Measurements from ENCODE around the gene CD2BP2. TPM values are rescaled to one million over a fixed set of nuclear protein-coding genes. Genes with fewer than 3 reads are reported as not detected.

The CD2BP2 gene
- total and polyA plus RNA-seq, 2 donors (not counting 1 experiment from before 2014, with no cell fraction given): 26.1 to 80.1 TPM

GRCh38 chr16:30377050-30377811 is 22.1 kb upstream of the CD2BP2 start:
- 45% methylated on average over 27 of the region's 29 CpGs for WGBS (ENCODE audit: insufficient coverage)
- Mint-ChIP-seq H3K27ac (peak overlapping the region; percentile 100), H3K9me3 (ENCODE audit: insufficient read depth) (no peaks in the 10 kb centered on the region), H3K4me1 (peaks cover 45% of the 10 kb centered on the region), H3K4me3 (peak overlapping the region; percentile 94), H3K27me3 (no peaks in the 10 kb centered on the region)
- Histone ChIP-seq H4K20me1 (ENCODE audit: control insufficient read depth, insufficient read depth, low read length, poor library complexity, severe bottlenecking) (no peaks in the 10 kb centered on the region), H3K4me3 (ENCODE audit: control extremely low read depth in 1 of 5, extremely low read depth in 1 of 5, insufficient read depth in 1 of 5, low read depth in 2 of 5, low read length in 4 of 5) (peak overlapping the region in 4 of 5 experiments; percentile 56 to 87 (median 70)), H3K4me2 (replicated peaks; ENCODE audit: low read depth, low read length, poor library complexity, severe bottlenecking) (peak overlapping the region; percentile 100), H3K9ac (ENCODE audit: low read length) (peak overlapping the region; percentile 99), H3K9me3 (ENCODE audit: control extremely low read depth in 1 of 3, control insufficient read depth in 2 of 3, insufficient read depth in 1 of 3, low read length in 2 of 3) (peaks cover 0 to 2% (median 0%) of the 10 kb centered on the region in 3 donors), H3K27ac (ENCODE audit: low read length in 2 of 2) (peak overlapping the region; percentile 97 to 100), H3K27me3 (replicated peaks in 1 of 4; ENCODE audit: control extremely low read depth in 1 of 4, control insufficient read depth in 3 of 4, insufficient read depth in 4 of 4, low read length in 3 of 4) (no peaks in the 10 kb centered on the region), H2AFZ (ENCODE audit: insufficient read depth, low read depth, low read length, poor library complexity, severe bottlenecking) (peak overlapping the region; percentile 75), H3K79me2 (ENCODE audit: control insufficient read depth, insufficient read depth, low read length) (peaks cover 38% of the 10 kb centered on the region), H3K36me3 (replicated peaks in 1 of 2; ENCODE audit: control extremely low read depth in 1 of 2, control insufficient read depth in 1 of 2, extremely low read depth in 1 of 2, insufficient read depth in 2 of 2, low read length in 1 of 2) (peaks cover 0 to 2% of the 10 kb centered on the region in 2 experiments), H3K4me1 (ENCODE audit: control insufficient read depth in 2 of 2, insufficient read depth in 2 of 2, low read length in 2 of 2) (peaks cover 23 to 52% of the 10 kb centered on the region in 2 donors)
- DNase-seq (no peak), ATAC-seq (ENCODE audit: low read depth) (no peak)
- ChIA-PET POLR2A (interaction anchor here (0.6 to 3.0 kb wide), 11 partner anchors 18 to 1854 kb away, joined by 3 to 11 read pairs (median 6); partner anchors contain the start of genes CORO1A, ZNF48 and ZNF771), CTCF (interaction anchor here (0.9 to 2.0 kb wide), 3 partner anchors 18 to 32 kb away, joined by 4 to 9 read pairs (median 5); partner anchors contain the start of genes ZNF48 and ZNF771)
- intact Hi-C loops (cut with micrococcal nuclease): loop anchor here (1.0 to 10.0 kb wide), 5 partner anchors 42 to 1452 kb away; partner anchors contain the start of genes ALDOA, ITGAL, RABEP2 and TBX6
- no peak for TF ChIP-seq CTCF (IDR thresholded peaks at IDR 0.05)
- TF ChIP-seq EZH2 (IDR thresholded peaks at IDR 0.05; ENCODE audit: borderline replicate concordance, insufficient read depth, low read depth, low read length, poor library complexity, severe bottlenecking): no peak

All from B cell (primary cell).